ENCODE measurements around the gene MAP2K5.
A peak's percentile ranks its signal among the peaks of the same experiment; 100 is the strongest.

The MAP2K5 gene

GRCh38 chr15:67548236-67548852 is 5.8 kb downstream of the MAP2K5 start:
- H3K4me2 ChIP-seq (ENCODE audit: low read length) = peak overlapping the region; percentile 92
- H3K4me1 ChIP-seq (ENCODE audit: insufficient read depth, low read length, severe bottlenecking) = peaks cover 69% of the 10 kb centered on the region
- no peaks in the 10 kb centered on the region for H3K27me3 ChIP-seq (ENCODE audit: insufficient read depth, low read length)
- no peaks in the 10 kb centered on the region for H3K9me3 ChIP-seq (ENCODE audit: low read length)
- TF ChIP-seq EZH2 (IDR thresholded peaks at IDR 0.05; ENCODE audit: borderline replicate concordance, low read length) (no peak), CTCF (IDR thresholded peaks at IDR 0.05; ENCODE audit: low read length) (no peak)
- H3K79me2 ChIP-seq (ENCODE audit: insufficient read depth, low read length) = peaks cover 15% of the 10 kb centered on the region; the same call in 1 of the 2 replicates
- H3K9me2 ChIP-seq (ENCODE audit: low read depth, low read length) = no peaks in the 10 kb centered on the region
- H3K9ac ChIP-seq (ENCODE audit: low read length) = no peak overlapping the region; the same call in 1 of the 2 replicates
- peaks cover 3% of the 10 kb centered on the region; the same call in 1 of the 2 replicates for H3F3A ChIP-seq (ENCODE audit: insufficient read depth, low read length)
- H4K20me1 ChIP-seq (ENCODE audit: insufficient read depth, low read length) = no peaks in the 10 kb centered on the region
- peaks cover 46% of the 10 kb centered on the region for H3K36me3 ChIP-seq (ENCODE audit: insufficient read depth, low read length)
- peak overlapping the region; percentile 62 for H3K4me3 ChIP-seq (ENCODE audit: low read depth, low read length, poor library complexity, severe bottlenecking)
- peak overlapping the region; percentile 76 for H3K27ac ChIP-seq (ENCODE audit: low read depth, low read length, poor library complexity, severe bottlenecking)
- H2AFZ ChIP-seq (ENCODE audit: low read length) = no peak overlapping the region

GRCh38 chr15:67548862-67549651 is 6.6 kb downstream of the MAP2K5 start:
- H3K27ac ChIP-seq (ENCODE audit: low read depth, low read length, poor library complexity, severe bottlenecking) = peak overlapping the region; percentile 76
- peaks cover 62% of the 10 kb centered on the region for H3K4me1 ChIP-seq (ENCODE audit: insufficient read depth, low read length, severe bottlenecking)
- no peaks in the 10 kb centered on the region for H3K9me2 ChIP-seq (ENCODE audit: low read depth, low read length)
- H3K9me3 ChIP-seq (ENCODE audit: low read length) = no peaks in the 10 kb centered on the region
- peak overlapping the region; percentile 92 for H3K4me2 ChIP-seq (ENCODE audit: low read length)
- no peaks in the 10 kb centered on the region for H4K20me1 ChIP-seq (ENCODE audit: insufficient read depth, low read length)
- peak overlapping the region; percentile 63 for H3K9ac ChIP-seq (ENCODE audit: low read length)
- peak overlapping the region; percentile 62 for H3K4me3 ChIP-seq (ENCODE audit: low read depth, low read length, poor library complexity, severe bottlenecking)
- peaks cover 48% of the 10 kb centered on the region for H3K36me3 ChIP-seq (ENCODE audit: insufficient read depth, low read length)
- H3F3A ChIP-seq (ENCODE audit: insufficient read depth, low read length) = peaks cover 2% of the 10 kb centered on the region; the same call in 1 of the 2 replicates
- no peaks in the 10 kb centered on the region for H3K27me3 ChIP-seq (ENCODE audit: insufficient read depth, low read length)
- H3K79me2 ChIP-seq (ENCODE audit: insufficient read depth, low read length) = peaks cover 15% of the 10 kb centered on the region; the same call in 1 of the 2 replicates
- TF ChIP-seq CTCF (IDR thresholded peaks at IDR 0.05; ENCODE audit: low read length) (no peak), EZH2 (IDR thresholded peaks at IDR 0.05; ENCODE audit: borderline replicate concordance, low read length) (no peak)
- no peak overlapping the region for H2AFZ ChIP-seq (ENCODE audit: low read length)

DNA sequence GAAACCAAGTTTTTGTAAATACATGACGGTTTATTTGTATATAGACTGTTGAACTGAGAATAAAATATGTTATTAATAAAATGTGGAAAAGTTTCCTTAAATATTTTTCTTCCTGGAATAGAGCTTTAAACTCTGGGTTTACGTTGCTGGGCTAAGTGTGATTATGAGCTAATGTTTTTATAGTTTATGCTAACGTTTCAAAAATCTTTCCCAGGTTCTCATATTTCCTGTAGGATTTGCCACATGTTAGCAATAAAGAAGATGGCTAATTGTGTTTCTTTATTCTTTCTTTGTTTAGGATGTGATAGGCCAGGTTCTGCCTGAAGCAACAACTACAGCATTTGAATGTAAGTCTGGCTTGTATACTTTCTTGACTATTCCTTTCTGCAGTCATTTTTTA is 7.2 kb downstream of the MAP2K5 start:
- Histone ChIP-seq H2AFZ (ENCODE audit: low read length) (no peak overlapping the region), H3K4me1 (ENCODE audit: insufficient read depth, low read length, severe bottlenecking) (peaks cover 55% of the 10 kb centered on the region), H3K79me2 (ENCODE audit: insufficient read depth, low read length) (peaks cover 15% of the 10 kb centered on the region; the same call in 1 of the 2 replicates), H3K4me3 (ENCODE audit: low read depth, low read length, poor library complexity, severe bottlenecking) (peak overlapping the region; percentile 62), H3F3A (ENCODE audit: insufficient read depth, low read length) (no peaks in the 10 kb centered on the region), H3K9me3 (ENCODE audit: low read length) (no peaks in the 10 kb centered on the region), H3K27ac (ENCODE audit: low read depth, low read length, poor library complexity, severe bottlenecking) (peak overlapping the region; percentile 76), H3K4me2 (ENCODE audit: low read length) (peak overlapping the region; percentile 92), H4K20me1 (ENCODE audit: insufficient read depth, low read length) (no peaks in the 10 kb centered on the region), H3K9me2 (ENCODE audit: low read depth, low read length) (no peaks in the 10 kb centered on the region), H3K9ac (ENCODE audit: low read length) (peak overlapping the region; percentile 63), H3K27me3 (ENCODE audit: insufficient read depth, low read length) (no peaks in the 10 kb centered on the region), H3K36me3 (ENCODE audit: insufficient read depth, low read length) (peaks cover 49% of the 10 kb centered on the region)
- TF ChIP-seq EZH2 (IDR thresholded peaks at IDR 0.05; ENCODE audit: borderline replicate concordance, low read length) = no peak
- TF ChIP-seq CTCF (IDR thresholded peaks at IDR 0.05; ENCODE audit: low read length) = no peak

Measured in OCI-LY1 (cell line).